ENCODE measurements around the gene CTBP2. TPM values are rescaled to one million over a fixed set of nuclear protein-coding genes. Genes with fewer than 3 reads are reported as not detected.

The CTBP2 gene
- total RNA-seq, 1 experiment from 2014 or later: 58.2 TPM

DNA sequence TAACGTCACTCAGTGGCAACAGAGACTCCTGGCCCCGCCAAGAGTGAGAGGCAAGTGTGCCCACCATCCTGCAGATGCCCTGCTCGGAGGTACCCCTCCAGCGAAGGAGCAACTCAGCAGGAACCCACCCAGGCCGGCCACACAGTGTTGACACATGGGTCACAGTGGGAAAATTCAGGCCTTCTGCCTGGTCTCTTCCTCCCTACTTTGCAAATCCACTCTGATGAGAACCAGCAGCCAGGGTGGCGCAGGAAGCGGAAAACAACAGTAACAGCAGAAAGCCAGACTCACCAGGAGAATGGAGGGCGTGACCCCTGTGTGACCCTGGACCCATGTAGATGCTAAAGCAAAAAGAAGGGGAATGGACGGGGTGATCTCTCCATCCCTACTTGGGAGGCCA is 53.8 kb downstream of the CTBP2 start:
- no peak for DNase-seq (ENCODE audit: low spot score)

GRCh38 chr10:125105706-125106255 is 54.6 kb downstream of the CTBP2 start:
- DNase-seq (ENCODE audit: low spot score): no peak

- no peak for DNase-seq (ENCODE audit: low spot score)
Observed at GRCh38 chr10:125105155-125105554, 55.2 kb downstream of the CTBP2 start.

GRCh38 chr10:125104559-125104958 is 55.8 kb downstream of the CTBP2 start:
- no peak for DNase-seq (ENCODE audit: low spot score)

DNA sequence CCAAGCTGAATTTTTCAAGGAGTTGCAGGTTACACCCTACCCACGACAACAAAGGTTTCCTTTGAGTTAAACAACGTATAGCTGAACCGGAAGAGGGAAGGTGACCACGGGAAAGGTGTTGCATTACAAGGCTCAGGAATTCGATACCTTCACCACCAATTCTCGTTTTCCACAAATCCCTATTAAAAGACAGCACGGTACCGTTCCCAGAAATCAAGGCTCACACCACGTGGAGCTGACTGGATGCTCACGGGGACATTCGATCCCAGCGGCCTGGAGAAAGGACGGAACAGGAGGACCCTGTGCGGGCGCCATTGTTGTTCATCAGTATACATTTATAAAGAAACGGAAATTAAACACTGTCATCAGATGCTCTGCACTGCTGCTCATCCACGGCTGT is 56.4 kb downstream of the CTBP2 start:
- no peak for DNase-seq (ENCODE audit: low spot score)

DNA sequence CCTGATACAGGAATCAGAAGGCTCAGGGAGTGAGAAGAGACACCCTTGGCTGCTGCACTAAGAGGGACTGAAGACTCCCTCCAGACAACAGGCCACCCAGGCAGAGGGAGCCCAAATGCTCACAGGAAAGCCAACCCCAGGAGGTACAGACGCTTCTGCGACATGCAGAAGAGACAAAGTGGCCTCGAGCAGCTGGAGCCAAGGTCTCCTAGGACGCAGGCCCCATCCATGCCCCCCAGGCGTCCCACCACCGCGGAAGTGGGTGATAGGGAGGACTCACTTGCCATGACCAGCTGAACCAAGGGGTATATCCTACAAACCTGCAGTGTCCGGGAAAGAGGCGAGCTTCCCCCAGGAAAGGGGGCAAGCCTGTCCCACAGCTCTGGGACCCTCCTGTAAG is 56.9 kb downstream of the CTBP2 start:
- no peak for DNase-seq (ENCODE audit: low spot score)

DNA sequence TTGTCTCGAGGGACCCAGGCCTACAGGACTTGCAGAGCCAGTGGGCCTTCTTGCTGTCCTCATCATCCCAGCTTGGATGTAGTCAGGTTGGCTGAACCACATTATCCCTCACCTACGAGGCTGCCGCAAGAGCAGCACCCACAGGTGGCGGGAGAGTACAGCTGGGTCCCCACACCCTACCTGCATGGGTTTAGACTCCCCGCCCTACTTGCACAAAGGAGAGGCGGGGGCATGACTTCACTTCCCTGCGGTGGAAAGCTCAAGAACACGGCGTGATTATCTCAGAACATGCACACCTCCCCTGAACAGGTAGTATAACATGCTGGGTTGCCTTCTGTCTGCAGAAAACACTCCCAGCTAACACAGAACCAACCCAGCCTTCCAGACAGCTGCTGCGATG is 57.5 kb downstream of the CTBP2 start:
- no peak for DNase-seq (ENCODE audit: low spot score)

DNA sequence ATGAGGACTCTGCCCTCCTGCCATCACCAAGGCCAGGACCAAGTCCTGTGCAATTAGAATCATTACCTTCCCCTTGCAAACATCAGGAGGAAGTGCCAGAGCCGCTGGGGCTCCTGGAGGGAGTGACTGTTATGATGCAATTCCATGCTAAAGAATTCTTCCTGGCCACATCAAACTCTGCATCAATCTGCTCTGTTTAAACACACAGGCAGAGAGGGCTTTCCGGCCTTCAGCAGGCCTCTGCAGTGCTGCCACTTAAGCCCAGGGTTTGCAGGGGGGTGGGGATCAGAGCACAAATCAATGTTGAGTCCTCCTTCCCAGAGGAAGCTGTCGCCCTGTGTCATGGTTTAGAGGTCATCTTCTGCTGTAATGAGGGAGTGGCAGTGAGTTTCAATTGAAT is 58.1 kb downstream of the CTBP2 start:
- peak; percentile 75 for DNase-seq (ENCODE audit: low spot score)

DNA sequence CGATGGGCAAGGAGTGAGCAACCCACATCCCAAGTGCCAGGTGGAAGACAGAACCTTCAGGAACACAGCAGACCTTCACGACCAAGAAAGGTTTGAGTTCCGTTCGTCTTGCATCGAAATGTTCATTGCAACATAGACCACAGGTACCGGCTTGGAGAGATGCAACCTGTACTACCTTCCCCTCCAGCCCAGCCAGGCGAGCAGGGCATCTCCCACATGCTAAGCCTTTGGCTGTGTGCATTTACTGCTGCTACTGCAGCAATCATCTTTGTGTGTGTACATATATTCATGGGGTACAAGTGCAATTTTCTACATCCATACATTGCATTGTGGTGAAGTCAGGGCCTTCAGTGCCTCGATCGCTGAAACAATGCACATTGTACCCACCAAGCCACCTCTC is 58.8 kb downstream of the CTBP2 start:
- no peak for DNase-seq (ENCODE audit: low spot score)

GRCh38 chr10:125101049-125101448 is 59.3 kb downstream of the CTBP2 start:
- no peak for DNase-seq (ENCODE audit: low spot score)

- no peak for DNase-seq (ENCODE audit: low spot score)
Observed at GRCh38 chr10:125097409-125098070, 62.8 kb downstream of the CTBP2 start.

- no peak for DNase-seq (ENCODE audit: low spot score)
Observed at GRCh38 chr10:125096975-125097374, 63.4 kb downstream of the CTBP2 start.

DNA sequence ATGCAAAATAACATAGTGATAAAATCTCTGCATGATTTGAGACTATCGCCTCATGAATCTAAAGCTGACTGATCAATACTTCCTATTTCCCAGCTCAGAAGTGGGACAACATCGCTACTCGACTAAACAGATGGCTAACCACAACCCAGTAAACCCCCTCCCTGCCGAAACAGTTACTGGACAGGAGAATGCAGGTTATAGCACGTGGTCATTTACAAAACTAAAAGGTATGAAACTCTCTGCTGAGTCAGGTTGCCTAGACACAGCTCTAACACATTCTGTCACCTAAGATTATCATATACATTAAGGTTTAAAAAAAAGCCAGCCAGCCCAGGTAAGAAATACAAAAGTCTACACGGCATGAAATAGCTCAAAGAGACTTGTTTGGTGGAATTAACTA is 64.0 kb downstream of the CTBP2 start:
- no peak for DNase-seq (ENCODE audit: low spot score)

- DNase-seq (ENCODE audit: low spot score): no peak
Observed at GRCh38 chr10:125095776-125096175, 64.6 kb downstream of the CTBP2 start.

DNA sequence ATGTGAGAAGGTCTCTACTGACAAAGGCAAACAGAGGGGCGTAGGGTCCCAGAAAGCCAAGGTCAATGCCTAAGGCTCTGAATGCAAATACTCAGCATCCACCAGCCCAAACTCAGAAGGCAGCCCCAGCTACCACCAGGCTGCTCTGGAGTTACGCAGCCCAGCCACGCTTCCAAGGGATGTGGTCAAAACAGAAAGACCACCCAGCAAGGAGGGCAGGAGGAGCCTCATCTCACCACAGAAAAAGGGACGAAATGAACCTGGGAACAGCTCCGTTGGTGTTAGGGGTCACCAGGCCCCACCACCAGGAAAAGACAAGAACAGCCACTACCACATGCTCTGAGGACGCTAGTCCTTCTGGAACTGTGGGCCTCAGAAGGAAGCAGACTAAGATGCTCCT is 65.1 kb downstream of the CTBP2 start:
- no peak for DNase-seq (ENCODE audit: low spot score)

DNA sequence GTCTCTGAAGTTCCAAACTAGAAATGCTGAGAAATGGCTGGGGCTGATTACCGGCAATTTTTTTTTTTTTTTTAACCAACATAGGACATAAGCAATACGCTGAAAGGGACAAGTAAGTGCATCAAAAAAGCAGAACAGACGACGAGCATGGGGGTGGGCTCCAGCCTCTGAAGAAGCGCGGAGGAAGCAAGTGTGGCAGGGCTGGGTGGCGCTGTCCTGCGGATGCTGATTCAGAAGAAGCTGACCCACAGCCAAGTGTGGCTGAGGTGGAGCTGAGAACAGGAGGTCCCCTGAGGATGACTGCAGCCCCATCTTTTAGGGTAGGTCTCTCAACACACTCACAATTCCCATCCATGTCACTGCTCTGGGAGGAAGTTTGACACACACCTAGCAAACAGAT is 65.6 kb downstream of the CTBP2 start:
- DNase-seq (ENCODE audit: low spot score): no peak

GRCh38 chr10:125093974-125094705 is 66.2 kb downstream of the CTBP2 start:
- DNase-seq (ENCODE audit: low spot score): no peak

GRCh38 chr10:125093199-125093973 is 67.0 kb downstream of the CTBP2 start:
- no peak for DNase-seq (ENCODE audit: low spot score)

DNA sequence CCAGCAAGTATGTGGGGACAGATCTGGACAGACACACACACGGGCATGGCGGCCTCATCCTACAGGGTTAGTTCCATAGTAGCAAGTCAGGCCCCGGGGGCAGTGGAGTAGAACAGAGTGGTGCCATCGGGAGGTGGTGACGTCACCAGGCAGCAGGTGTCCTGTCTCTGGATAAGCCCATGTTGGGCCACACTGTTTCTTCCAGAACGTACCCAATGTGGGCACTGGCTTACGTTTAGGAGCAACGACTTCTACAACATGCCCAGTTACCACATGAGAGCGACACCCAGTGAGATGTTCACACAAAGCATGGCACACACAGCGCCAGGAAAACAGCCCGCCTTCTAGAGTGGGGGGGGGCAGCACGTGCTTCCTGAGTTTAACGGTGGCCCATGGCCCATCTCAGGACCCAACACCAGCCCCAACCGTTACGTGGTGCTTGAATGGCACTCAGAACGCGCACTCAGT is 67.8 kb downstream of the CTBP2 start:
- DNase-seq (ENCODE audit: low spot score): no peak

DNA sequence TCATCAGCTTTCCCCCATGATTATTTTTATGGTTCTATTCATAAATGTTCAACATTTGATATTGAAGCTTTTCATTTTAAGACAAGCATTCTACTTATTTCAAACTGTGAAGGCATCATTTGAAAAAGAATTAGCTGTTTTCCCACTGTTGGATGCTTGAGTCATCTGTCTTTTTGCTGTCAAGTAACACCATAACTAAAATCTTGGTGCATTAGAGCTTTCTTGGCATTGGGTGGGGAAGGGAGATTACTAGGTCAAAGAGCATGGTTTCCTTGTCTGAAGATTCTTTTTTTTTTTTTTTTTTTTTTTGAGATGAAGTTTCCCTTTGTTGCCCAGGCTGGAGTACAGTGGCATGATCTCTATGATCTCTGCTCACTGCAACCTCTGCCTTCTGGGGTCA is 68.5 kb downstream of the CTBP2 start:
- DNase-seq (ENCODE audit: low spot score): no peak

- DNase-seq (ENCODE audit: low spot score): no peak
Observed at GRCh38 chr10:125089469-125089868, 70.9 kb downstream of the CTBP2 start.

DNA sequence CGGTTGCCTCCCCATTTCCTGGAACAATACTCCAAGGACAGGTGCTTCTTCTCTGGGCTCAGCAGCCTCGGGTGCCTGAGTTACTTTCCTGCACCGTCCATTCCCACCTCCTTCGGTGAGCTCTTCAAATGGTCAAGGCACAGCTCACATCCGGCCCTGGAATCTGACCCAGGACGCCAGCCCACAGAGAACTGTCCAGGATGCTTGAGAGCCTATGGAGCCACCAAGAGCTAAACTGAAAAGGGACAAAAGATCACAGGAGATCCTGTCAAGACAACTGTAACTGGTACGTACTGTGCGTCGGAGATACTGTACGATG is 72.5 kb downstream of the CTBP2 start:
- DNase-seq (ENCODE audit: low spot score): no peak

All from H4 (cell line).